EH (cell line): ENCODE results near the gene MACF1.
A peak's percentile ranks its signal among the peaks of the same experiment; 100 is the strongest.

Experiments
- DNase-seq: peaks from one replicate; pipeline ENCODE4 v3.0.0-alpha.2; 2015; ENCODE audit warnings: low read depth

Gene MACF1

DNA sequence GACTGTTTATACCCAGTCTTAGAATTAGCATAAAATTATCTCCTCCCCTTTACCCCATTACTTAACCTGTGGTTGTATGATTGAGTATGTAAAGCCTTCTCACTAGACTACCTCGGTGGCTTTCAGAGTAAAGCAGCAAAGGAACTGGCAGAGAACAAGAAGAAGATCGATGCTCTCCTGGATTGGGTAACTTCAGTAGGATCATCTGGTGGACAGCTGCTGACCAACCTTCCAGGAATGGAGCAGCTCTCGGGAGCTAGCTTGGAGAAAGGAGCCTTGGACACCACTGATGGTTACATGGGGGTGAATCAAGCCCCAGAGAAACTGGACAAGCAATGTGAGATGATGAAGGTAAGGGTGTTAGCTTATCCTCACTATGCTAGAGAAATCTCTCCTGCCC is 148.4 kb downstream of the MACF1 start:
- peak; percentile 22 for DNase-seq

DNA sequence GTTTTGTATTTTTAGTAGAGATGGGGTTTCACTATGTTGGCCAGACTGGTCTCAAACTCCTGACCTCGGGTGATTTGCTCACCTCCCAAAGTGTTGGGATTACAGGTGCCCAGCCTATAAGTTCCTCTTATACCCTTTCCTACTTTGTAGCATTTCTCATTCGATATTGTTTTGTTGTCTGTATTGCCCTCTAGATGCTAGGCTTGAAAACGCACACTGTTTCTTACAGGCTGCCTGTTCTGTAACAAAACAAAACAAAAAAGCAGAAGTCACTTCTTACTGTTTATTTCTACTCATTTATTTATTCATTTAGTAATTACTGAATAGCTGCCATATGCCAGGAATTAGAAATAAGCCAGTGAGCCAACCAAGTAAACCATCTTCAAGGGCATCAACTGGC is 150.1 kb downstream of the MACF1 start:
- DNase-seq, result peak; percentile 3

DNA sequence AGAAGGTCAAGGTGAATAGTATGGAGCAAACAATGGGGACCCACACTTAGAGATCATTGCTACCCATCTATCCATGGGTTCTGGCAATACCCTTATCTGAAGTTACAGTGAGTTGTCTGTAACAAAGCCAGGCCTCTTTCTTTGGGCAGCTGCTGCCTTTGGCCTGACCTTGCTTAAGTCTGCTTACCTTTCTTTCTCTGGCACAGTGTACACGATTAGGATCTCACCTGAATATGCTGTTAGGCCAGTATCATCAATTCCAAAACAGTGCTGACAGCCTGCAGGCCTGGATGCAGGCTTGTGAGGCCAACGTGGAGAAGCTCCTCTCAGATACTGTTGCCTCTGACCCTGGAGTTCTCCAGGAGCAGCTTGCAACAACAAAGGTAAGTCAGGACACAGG is 154.0 kb downstream of the MACF1 start:
- no peak for DNase-seq

DNA sequence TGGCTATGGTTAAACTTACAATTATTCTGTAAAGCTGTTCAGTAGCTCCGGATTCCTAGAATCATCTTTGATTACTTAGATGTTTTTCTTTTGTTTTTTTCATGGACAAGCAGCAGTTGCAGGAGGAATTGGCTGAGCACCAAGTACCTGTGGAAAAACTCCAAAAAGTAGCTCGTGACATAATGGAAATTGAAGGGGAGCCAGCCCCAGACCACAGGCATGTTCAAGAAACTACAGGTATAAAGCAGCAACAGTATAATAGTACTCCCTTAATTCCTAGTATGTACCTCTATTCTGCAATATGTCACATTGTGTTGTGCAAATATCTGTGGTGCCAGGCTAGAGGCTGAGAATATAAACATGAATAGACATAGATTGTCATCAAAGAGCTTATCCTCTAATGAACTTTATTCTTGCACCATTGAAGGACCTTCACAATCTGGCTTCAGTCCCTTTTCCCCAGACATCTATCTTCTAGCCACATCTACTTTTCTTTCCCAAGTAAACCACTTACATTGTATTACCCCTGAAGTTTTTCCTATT is 154.6 kb downstream of the MACF1 start:
- no peak for DNase-seq

DNA sequence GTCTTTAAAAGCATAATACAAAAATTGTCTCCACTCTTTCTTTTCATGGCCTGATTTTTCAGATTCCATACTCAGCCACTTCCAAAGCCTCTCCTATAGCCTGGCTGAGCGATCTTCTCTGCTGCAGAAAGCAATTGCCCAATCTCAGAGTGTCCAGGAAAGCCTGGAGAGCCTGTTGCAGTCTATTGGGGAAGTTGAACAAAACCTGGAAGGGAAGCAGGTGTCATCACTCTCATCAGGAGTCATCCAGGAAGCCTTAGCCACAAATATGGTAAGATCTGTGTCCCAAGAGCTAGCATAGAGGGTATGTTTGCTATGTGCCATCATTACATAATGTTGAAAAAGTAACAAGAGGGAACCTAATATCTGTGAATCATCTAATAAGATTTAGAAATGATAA is 156.2 kb downstream of the MACF1 start:
- DNase-seq, result no peak

DNA sequence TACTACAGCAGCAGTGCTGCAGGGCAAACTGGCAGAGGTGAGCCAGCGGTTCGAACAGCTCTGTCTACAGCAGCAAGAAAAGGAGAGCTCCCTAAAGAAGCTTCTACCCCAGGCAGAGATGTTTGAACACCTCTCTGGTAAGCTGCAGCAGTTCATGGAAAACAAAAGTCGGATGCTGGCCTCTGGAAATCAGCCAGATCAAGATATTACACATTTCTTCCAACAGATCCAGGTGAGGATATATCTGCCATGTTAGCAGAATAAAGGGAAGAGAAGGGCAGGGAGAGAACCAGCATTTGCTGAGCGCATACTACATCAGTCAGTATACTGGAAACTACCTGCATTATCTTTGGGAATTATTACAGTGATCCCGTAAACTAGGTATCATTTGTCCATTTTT is 157.0 kb downstream of the MACF1 start:
- no peak for DNase-seq

DNA sequence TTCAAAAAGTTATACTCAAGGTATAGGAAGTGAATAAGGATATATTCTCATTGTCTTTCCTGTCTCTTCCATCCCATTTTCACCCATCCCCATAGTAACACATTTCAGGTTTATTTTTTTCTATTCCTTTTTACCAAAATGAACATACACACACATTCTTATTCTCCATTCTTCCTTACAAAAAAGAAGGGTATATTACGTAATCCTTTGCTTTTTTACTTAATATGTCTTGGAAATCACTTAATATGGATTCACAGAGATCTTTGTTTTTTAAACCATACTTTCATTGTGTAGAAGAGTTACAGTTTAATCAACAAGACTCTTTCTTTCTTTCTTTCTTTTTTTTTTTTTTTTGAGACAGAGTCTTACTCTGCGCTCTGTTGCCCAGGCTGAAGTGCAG is 158.8 kb downstream of the MACF1 start:
- DNase-seq, result no peak

DNA sequence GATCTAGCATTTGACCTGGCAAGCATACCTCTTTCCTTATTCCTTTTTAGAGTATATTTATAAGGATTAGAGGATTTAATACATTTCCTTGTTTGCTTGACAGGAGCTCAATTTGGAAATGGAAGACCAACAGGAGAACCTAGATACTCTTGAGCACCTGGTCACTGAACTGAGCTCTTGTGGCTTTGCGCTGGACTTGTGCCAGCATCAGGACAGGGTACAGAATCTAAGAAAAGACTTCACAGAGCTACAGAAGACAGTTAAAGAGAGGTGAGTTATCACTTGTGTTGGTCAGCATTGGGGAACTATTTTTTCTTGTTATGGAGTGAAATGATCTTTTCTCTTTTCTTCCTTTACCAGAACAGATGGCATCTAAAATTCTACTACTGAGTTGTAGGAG is 163.6 kb downstream of the MACF1 start:
- no peak for DNase-seq

DNA sequence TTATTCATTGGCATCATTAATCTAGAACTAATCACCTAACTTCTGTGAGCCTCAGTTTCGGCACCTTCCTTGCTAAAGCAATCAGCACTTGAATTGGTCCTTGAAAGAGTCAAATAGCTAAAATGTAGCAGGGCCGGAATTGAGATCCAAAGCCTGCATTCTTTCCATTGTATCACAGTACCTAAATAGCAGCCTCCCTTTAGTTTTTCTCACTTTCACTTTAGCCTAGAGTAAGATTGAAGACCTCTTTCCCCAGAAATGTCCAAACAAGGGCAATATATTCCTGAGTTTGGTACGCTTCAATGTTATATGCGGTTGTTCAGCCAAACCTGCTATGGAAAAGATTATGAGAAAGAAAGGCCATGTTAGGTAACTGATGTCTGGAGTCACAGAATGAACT is 165.1 kb downstream of the MACF1 start:
- no peak for DNase-seq

DNA sequence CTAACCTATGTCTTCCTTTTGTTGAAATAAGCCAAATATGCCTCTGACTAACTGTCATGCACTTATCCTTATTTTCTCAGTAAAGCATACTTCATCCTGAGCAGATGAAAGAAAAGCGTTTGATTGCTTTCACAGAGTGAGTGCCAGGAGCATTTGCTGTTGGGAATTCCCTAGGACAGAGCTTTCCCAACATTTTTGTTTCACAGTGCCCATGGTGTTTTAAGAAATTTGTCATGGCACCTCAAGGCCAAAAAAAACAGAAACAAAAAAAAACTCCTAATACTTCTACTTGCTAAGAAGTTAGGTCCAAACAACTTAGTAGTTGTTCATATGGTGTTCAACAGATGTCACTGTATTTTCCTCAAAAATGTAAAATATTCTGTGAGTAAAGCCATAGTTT is 166.1 kb downstream of the MACF1 start:
- DNase-seq, result peak; percentile 54

DNA sequence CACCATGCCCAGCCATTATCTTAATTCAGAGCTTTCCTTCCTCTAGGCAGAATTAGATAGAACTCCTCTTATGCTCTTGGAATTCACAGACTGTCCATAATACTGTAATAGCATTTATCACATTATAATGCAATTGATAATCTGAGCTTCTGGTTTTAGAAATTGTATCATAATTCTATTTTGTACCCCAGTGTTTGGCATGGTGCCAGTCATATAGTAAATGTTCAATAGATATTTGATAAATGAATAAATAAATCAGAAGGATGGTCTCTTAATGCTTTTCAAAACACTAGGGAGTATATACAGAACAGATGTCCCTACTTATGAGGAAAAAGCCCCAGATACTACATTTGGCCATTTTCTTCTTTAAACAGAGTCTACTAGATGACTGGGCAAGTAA is 167.6 kb downstream of the MACF1 start:
- no peak for DNase-seq

DNA sequence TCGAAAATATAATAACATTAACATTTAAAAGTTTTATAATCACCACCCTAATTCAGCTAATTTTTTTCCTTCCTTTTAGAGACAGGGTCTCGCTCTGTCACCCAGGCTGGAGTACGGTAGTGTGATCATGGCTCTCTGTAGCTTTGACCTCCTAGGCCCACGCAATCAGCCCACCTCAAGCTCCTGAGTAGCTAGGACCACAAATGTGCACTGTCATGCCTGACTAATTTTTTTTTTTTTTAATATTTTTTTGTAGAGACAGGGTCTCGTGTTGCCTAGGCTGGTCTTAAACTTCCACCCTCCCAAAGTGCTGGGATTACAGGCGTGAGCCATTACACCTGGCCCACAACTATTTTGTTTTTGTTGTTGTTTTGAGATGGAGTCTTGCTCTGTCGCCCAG is 172.2 kb downstream of the MACF1 start:
- DNase-seq, result no peak

DNA sequence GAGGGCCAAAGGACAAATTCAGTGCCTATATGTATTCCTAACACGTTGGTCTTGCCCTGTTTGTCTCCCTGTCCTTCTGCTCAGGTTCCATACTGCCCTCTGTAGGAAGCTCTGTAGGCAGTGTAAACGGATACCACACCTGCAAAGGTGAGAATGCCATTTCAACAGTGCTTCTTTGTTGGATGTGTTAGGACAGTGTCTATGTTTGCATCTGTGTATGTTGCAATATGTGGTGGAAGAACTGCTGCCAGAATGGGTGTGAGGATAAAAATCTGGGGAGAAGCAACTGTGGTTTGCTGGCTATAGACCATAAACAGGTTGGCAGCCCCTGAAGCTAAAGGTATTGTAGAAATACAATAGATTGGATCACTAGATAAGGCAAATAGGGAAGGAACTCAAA is 173.9 kb downstream of the MACF1 start:
- no peak for DNase-seq

DNA sequence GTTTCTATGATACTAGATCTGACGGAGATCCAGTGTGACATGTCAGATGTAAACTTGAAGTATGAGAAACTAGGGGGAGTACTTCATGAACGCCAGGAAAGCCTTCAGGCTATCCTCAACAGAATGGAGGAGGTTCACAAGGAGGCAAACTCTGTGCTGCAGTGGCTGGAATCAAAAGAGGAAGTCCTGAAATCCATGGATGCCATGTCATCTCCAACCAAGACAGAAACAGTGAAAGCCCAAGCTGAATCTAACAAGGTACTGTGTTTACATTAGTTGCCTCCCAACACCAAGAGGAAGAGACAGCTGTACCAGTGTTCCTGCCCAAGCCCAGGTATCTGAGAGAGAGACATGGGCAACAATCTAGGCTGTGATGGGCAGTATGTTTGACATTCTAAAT is 174.7 kb downstream of the MACF1 start:
- no peak for DNase-seq

DNA sequence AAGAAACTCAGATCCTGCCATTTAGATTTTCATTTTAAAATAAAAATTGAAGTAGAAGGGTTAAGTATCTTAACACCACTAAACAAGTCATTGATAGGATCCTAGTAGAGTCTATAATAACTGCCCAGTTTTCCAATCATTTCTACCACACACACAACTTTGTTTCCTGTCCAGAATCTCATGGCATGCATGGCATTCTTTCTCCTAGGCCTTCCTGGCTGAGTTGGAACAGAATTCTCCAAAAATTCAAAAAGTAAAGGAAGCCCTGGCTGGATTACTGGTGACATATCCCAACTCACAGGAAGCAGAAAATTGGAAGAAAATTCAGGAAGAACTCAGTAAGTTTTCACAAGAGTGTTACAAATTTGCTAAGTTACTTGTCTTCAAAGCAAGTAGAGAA is 175.5 kb downstream of the MACF1 start:
- peak; percentile 22 for DNase-seq

DNA sequence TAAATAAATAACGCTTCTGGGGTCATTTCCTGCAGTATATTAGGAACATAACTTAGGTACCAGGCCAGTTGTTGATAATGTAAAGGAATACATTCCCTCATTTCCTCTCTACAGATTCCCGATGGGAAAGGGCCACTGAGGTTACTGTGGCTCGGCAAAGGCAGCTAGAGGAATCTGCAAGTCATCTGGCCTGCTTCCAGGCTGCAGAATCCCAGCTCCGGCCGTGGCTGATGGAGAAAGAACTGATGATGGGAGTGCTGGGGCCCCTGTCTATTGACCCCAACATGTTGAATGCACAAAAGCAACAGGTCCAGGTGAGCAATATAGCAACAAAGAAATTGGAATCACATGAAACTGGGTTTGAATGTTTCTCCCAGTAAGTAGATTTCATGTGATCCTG is 177.3 kb downstream of the MACF1 start:
- DNase-seq, result peak; percentile 20

DNA sequence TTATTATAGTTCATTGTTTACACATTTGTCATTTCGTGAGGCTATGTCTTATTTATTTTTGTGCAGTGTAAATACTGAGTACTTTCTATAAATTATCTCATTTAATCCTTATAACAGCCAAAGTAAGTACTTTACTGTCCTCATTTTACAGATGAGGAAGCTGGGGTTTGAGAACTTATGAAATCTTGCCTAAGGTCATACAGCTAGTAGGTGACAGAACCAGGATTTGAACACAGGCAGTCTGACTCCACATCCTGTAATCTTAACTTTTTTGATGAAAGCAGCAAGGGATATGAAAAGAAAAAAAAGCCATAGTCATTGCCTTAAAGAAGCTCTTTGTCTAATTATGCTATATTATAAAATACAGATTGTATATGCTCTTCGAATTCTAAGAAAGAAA is 179.8 kb downstream of the MACF1 start:
- no peak for DNase-seq

DNA sequence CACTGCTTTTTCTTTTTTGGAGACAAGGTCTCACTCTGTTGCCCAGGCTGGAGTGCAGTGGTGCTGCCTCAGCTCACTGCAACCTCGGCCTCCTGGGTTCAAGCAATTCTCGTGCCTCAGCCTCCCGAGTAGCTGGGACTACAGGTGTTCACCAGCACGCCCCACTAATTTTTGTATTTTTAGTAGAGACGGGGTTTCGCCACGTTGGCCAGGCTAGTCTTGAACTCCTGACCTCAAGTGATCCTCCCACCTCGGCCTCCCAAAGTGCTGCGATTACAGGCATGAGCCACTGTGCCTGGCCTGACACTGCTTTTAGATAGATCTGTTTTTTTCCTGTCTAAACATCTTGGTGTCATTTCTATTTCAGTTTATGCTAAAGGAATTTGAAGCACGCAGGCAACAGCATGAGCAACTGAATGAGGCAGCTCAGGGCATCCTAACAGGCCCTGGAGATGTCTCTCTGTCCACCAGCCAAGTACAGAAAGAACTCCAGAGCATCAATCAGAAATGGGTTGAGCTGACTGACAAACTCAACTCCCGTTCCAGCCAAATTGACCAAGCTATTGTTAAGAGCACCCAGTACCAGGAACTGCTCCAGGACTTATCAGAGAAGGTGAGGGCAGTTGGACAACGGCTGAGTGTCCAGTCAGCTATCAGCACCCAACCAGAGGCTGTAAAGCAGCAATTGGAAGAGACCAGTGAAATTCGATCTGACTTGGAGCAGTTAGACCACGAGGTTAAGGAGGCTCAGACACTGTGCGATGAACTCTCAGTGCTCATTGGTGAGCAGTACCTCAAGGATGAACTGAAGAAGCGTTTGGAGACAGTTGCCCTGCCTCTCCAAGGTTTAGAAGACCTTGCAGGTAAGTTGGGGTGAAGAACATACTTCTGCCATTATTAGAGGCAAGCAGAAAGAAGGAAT is 180.8 kb downstream of the MACF1 start:
- no peak for DNase-seq

DNA sequence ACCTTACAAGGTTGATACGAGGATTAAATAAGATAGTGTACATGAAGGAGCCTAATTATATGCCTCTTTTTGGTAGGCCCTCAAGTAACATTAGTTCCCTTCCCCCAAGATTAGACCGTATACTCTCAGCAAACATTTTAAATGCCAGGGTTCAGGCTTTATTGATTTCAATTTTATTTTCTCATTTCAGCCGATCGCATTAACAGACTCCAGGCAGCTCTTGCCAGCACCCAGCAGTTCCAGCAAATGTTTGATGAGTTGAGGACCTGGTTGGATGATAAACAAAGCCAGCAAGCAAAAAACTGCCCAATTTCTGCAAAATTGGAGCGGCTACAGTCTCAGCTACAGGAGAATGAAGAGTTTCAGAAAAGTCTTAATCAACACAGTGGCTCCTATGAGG is 182.5 kb downstream of the MACF1 start:
- no peak for DNase-seq

DNA sequence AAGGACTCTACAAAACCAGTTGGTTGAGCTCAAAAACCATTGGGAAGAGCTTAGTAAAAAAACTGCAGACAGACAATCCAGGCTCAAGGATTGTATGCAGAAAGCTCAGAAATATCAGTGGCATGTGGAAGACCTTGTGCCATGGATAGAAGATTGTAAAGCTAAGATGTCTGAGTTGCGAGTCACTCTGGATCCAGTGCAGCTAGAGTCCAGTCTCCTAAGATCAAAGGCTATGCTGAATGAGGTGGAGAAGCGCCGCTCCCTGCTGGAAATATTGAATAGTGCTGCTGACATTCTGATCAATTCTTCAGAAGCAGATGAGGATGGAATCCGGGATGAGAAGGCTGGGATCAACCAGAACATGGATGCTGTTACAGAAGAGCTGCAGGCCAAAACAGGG is 183.0 kb downstream of the MACF1 start:
- peak; percentile 95 for DNase-seq

DNA sequence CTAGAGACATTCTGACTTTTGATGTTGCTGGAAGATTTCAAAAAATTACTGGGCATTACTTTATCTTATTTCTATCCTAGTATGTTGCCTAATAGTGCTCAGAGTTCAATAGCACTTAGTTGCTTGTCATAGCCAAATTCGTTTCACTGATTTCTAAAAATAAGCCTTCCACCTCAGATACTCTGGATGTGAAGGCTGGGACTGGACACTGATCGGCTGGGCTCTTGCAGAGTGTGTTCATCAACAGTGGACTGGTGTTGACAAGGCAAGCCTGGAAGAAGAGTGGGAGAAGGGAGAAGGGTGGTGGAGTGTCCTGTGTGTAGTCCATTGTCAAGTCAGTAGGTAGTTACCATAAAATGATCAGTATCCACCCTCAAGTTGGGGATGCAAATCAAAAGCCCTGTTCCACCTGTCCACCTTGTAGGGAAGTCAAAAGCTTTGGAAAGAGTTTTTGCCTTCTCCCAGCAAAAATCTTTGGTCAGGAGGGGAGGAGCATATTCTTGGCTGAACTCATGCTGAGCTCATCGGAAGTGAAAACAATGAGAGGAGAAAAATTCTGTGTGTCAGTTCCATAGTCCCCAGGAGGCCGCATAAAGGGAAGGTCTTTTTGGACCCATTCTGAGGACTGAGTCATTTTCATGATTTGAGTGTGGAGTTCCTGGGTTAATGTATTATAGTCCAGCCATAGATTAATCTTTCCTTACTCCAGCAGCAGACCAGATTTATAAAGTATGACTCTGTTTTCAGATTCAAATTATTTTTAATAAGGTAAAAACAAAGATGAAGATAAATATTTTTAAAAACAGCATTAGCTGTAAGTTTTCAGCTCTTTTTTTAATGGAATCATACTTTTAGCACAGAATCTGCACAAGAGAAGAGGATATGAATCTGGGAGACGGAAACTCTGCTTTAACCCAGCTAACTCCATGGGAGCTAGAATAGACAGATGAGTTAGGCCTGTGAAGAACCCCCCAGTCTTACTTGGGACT is 187.5 kb downstream of the MACF1 start:
- DNase-seq, result peak; percentile 90

DNA sequence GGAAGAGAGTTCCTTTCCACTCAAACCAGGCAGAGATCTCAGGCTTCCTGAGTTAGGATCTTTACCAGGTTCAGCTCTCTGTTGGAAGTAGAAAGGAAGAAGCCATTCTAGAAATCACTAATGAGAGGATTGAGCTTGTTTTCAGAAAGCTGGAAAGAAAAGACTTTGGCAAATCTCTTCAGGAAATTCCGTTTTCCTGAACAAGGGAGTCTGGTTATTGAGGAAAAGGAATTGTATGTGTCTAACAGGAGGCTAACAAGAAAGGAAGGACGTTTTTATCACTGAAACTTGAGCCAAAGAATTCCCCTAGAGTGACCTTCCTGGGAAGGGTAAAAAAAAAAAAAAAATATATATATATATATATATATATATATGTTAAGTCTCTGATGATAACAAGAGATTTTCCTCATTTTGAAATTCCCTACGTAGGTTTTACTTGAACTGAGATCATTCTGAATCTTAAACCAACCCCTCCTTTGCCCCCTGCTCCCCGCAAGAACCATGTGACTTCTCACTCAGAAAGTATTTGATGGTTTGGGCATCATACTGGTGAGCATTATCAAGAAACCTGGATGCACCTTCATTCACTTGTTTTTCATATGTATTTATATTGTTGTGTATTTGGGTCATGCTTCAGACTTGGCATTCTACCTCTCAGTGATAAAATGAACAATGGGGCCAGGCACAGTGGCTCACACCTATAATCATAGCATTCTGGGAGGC is 188.5 kb downstream of the MACF1 start:
- DNase-seq, result no peak
